ENCODE measurements around the gene NAA80. TPM values are rescaled to one million over a fixed set of nuclear protein-coding genes. Genes with fewer than 3 reads are reported as not detected.

NAA80 gene
- total and polyA plus RNA-seq, 2 of the 8 experiments (the other 6 are each of a cell fraction or from before 2014, with no cell fraction given), result 11.3 to 16.7 TPM

DNA sequence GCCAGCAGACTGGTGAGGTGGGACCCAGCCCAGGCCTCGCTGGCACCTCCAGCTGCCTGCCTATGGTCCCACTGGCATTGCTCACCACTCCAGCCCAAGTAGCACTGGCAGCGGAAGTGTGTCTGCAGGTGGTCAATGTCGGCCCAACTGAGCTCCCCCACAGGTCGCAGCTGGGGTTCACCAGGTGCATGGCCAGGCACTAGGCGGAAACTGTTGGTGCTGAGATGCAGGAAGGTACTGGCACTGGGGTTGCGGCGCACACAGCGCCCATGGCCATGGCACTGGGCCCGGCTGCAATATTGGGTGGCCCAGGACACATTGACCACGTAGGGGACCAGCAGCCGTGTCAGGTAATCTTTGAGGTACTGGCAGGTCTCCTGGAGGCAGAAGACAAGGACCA, 19.0 kb upstream of the NAA80 start:
- FAIRE-seq (no peak), DNase-seq (ENCODE audit: low read depth in 1 of 2, low spot score in 2 of 2) (no peak)
- Histone ChIP-seq H2BK120ac (replicated peaks; ENCODE audit: low read depth, low read length) (no peak overlapping the region), H3K27me3 (replicated peaks in 1 of 4; ENCODE audit: control insufficient read depth in 3 of 4, extremely low read depth in 1 of 4, insufficient read depth in 3 of 4, low read length in 3 of 4) (no peaks in the 10 kb centered on the region), H3K79me2 (ENCODE audit: control insufficient read depth in 1 of 2, insufficient read depth in 2 of 2, low read length in 2 of 2) (peaks cover 0 to 25% of the 10 kb centered on the region in 2 experiments; a peak in 3 of 4 replicates), H3K18ac (ENCODE audit: extremely low read depth, low read length) (no peak overlapping the region), H4K8ac (ENCODE audit: extremely low read depth, insufficient read depth, low read length) (0 out of 2 replicates have a peak overlapping the region, but pooled peaks have one; percentile 7), H3K36me3 (ENCODE audit: control insufficient read depth in 2 of 4, insufficient read depth in 4 of 4, low read length in 3 of 4) (peaks cover 16 to 34% (median 28%) of the 10 kb centered on the region in 4 experiments), H2AFZ (ENCODE audit: low read length) (no peak overlapping the region), H3K4ac (replicated peaks; ENCODE audit: insufficient read length, low read depth, low read length) (no peak overlapping the region), H3K9me3 (ENCODE audit: insufficient read depth in 2 of 2, low read depth in 1 of 2, low read length in 1 of 2) (no peaks in the 10 kb centered on the region; a peak in 1 of 4 replicates), H3K14ac (ENCODE audit: insufficient read length) (no peak overlapping the region), H3K4me2 (ENCODE audit: insufficient read depth in 1 of 2, low read depth in 2 of 2, low read length in 2 of 2) (no peak overlapping the region), H2BK15ac (ENCODE audit: low read length) (0 out of 2 replicates have a peak overlapping the region, but pooled peaks have one; percentile 10), H4K91ac (replicated peaks; ENCODE audit: insufficient read length, low read length) (no peak overlapping the region), H4K5ac (ENCODE audit: insufficient read length, low read depth, low read length) (no peak overlapping the region), H3K4me3 (ENCODE audit: extremely low read depth in 1 of 4, insufficient read depth in 2 of 4, low read depth in 3 of 4, low read length in 4 of 4) (no peak overlapping the region), H3K23me2 (ENCODE audit: low read depth, low read length) (peaks cover 17% of the 10 kb centered on the region), H2AK5ac (ENCODE audit: low read depth, low read length) (no peak overlapping the region), H2BK20ac (ENCODE audit: low read length) (no peak overlapping the region), H2BK5ac (ENCODE audit: low read depth, low read length) (no peak overlapping the region), H2BK12ac (ENCODE audit: low read depth, low read length) (no peak overlapping the region), H3K9ac (replicated peaks in 1 of 4; ENCODE audit: extremely low read depth in 1 of 4, low read depth in 3 of 4, low read length in 3 of 4) (no peak overlapping the region), H3K56ac (replicated peaks; ENCODE audit: insufficient read length, low read depth, low read length) (no peak overlapping the region), H3K23ac (ENCODE audit: insufficient read length) (no peak overlapping the region), H3K27ac (ENCODE audit: low read depth, low read length) (no peak overlapping the region), H4K20me1 (replicated peaks in 1 of 2; ENCODE audit: control insufficient read depth in 1 of 2, insufficient read depth in 2 of 2, low read length in 2 of 2) (peaks cover 19 to 35% of the 10 kb centered on the region in 2 experiments), H3K79me1 (ENCODE audit: low read depth, low read length) (peaks cover 20% of the 10 kb centered on the region), H3K4me1 (replicated peaks in 1 of 4; ENCODE audit: control insufficient read depth in 3 of 4, insufficient read depth in 4 of 4, low read length in 3 of 4) (peaks cover 0 to 22% (median 16%) of the 10 kb centered on the region in 4 experiments; a peak in 6 of 7 replicates)
- ChIA-PET POLR2A (ENCODE audit: partially characterized antibody) (interaction anchor here (0.7 to 12.6 kb wide), 6 partner anchors 12 to 34 kb away, joined by 3 to 149 read pairs (median 6); partner anchors contain the start of genes HYAL1, HYAL3, IFRD2 and NAA80), CTCF (ENCODE audit: partially characterized antibody) (interaction anchor here (0.6 to 3.9 kb wide), 8 partner anchors 10 to 139 kb away, joined by 3 to 17 read pairs (median 4); partner anchors contain the start of genes HYAL1 and TUSC2)
- 95% methylated on average over 11 of the region's 11 CpGs; no CpG with 5 or more reads in 1 of the 2 experiments for WGBS, 2 experiments (ENCODE audit: extremely low coverage in 1 of 2, insufficient coverage in 1 of 2, insufficient read length in 1 of 2, insufficient replicate concordance in 2 of 2, low coverage in 1 of 2, low lambda C conversion rate in 2 of 2, missing lambda C conversion rate in 1 of 2)
- TF ChIP-seq TAF7 (optimal IDR thresholded peaks at IDR 0.05; ENCODE audit: borderline replicate concordance, low read depth, low read length), result no peak
- no peak for TF ChIP-seq BCL11A (IDR thresholded peaks at IDR 0.05; ENCODE audit: low read depth in 2 of 2, low read length in 2 of 2)
- no peak for TF ChIP-seq HDAC2 (IDR thresholded peaks at IDR 0.05; ENCODE audit: borderline replicate concordance in 1 of 2, low read depth in 2 of 2, low read length in 2 of 2)

Data from H1 (cell line).